Measurements from ENCODE around the gene GUCD1.

Gene GUCD1

DNA sequence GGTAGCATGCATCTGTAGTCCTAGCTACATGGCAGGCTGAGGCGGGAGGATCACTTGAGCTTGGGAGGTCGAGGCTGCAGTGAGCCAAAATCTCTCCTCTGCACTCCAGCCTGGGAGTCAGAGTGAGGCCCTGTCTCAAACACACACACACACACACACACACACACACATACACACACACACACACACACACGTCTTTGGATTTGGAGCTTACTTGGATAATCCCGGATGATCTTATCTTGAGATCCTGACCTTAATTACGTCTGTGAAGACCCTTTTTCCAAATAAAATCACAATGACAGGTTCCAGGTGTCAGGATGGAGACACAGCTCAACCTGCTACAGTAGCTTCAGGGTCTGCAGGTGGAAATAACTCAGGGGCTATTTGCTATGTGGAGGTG lies 58.7 kb downstream of the GUCD1 start:
- no peaks in the 10 kb centered on the region for H3K79me2 ChIP-seq
- H3K4me1 ChIP-seq = no peaks in the 10 kb centered on the region
- H3K4me2 ChIP-seq (ENCODE audit: low read length) = no peak overlapping the region
- H3K9me3 ChIP-seq (ENCODE audit: control insufficient read depth, low read length) = no peaks in the 10 kb centered on the region
- no peak overlapping the region for H2AFZ ChIP-seq
- H3K27me3 ChIP-seq (ENCODE audit: control insufficient read depth, insufficient read depth, low read length) = no peaks in the 10 kb centered on the region
- no peaks in the 10 kb centered on the region for H3K36me3 ChIP-seq (ENCODE audit: control insufficient read depth, insufficient read depth, low read length)
- no peak overlapping the region for H3K9ac ChIP-seq
- H3K27ac ChIP-seq = no peak overlapping the region
- TF ChIP-seq CTCF (IDR thresholded peaks at IDR 0.05) = no peak
- no peak overlapping the region for H3K4me3 ChIP-seq (ENCODE audit: low read depth, low read length)

GRCh38 chr22:24495365-24495675 lies 59.6 kb downstream of the GUCD1 start:
- no peak overlapping the region for H2AFZ ChIP-seq
- no peak for TF ChIP-seq CTCF (IDR thresholded peaks at IDR 0.05)
- no peaks in the 10 kb centered on the region for H3K4me1 ChIP-seq
- H3K4me3 ChIP-seq (ENCODE audit: low read depth, low read length) = no peak overlapping the region
- no peaks in the 10 kb centered on the region for H3K36me3 ChIP-seq (ENCODE audit: control insufficient read depth, insufficient read depth, low read length)
- H3K79me2 ChIP-seq = no peaks in the 10 kb centered on the region
- no peaks in the 10 kb centered on the region for H3K9me3 ChIP-seq (ENCODE audit: control insufficient read depth, low read length)
- no peak overlapping the region for H3K4me2 ChIP-seq (ENCODE audit: low read length)
- no peak overlapping the region for H3K9ac ChIP-seq
- no peak overlapping the region for H3K27ac ChIP-seq
- H3K27me3 ChIP-seq (ENCODE audit: control insufficient read depth, insufficient read depth, low read length) = no peaks in the 10 kb centered on the region

GRCh38 chr22:24494528-24495364 lies 60.2 kb downstream of the GUCD1 start, which contains the start of gene UPB1:
UPB1 (plus strand) TSS chr22:24495332; CDS start chr22:24495404, 72 bp downstream.
- H3K4me1 ChIP-seq = no peaks in the 10 kb centered on the region
- no peaks in the 10 kb centered on the region for H3K9me3 ChIP-seq (ENCODE audit: control insufficient read depth, low read length)
- H3K9ac ChIP-seq = no peak within 1 kb of the TSS
- no peak within 1 kb of the TSS for H3K27ac ChIP-seq
- TF ChIP-seq CTCF (IDR thresholded peaks at IDR 0.05) = no peak
- peak within 1 kb of the TSS; percentile 53 for H2AFZ ChIP-seq
- peak within 1 kb of the TSS; percentile 59 for H3K4me2 ChIP-seq (ENCODE audit: low read length)
- H3K4me3 ChIP-seq (ENCODE audit: low read depth, low read length) = no peak within 1 kb of the TSS
- H3K27me3 ChIP-seq (ENCODE audit: control insufficient read depth, insufficient read depth, low read length) = no peaks in the 10 kb centered on the region
- H3K79me2 ChIP-seq = no peaks in the 10 kb centered on the region
- no peaks in the 10 kb centered on the region for H3K36me3 ChIP-seq (ENCODE audit: control insufficient read depth, insufficient read depth, low read length)

DNA sequence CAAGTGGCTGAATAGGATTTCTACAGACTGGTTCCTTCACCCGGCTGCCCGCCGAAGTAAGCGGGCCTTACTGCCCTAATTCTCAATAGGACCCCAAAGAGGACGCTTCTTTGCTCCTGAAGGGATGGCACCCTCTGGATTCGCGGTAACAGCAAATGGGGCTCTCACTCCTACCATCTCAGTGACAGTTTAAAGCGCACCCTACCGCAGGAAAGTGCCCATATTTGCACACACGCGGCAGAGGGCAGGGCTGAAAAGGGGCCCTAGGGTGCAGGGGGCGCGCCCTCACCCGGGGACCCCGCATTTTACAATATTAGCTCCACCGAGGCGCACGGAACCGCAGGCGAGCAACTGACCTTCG lies 60.8 kb downstream of the GUCD1 start:
- no peak for TF ChIP-seq CTCF (IDR thresholded peaks at IDR 0.05)
- Histone ChIP-seq H3K27me3 (ENCODE audit: control insufficient read depth, insufficient read depth, low read length) (no peaks in the 10 kb centered on the region), H3K4me3 (ENCODE audit: low read depth, low read length) (no peak overlapping the region), H2AFZ (no peak overlapping the region), H3K36me3 (ENCODE audit: control insufficient read depth, insufficient read depth, low read length) (no peaks in the 10 kb centered on the region), H3K9ac (no peak overlapping the region), H3K79me2 (no peaks in the 10 kb centered on the region), H3K9me3 (ENCODE audit: control insufficient read depth, low read length) (no peaks in the 10 kb centered on the region), H3K4me2 (ENCODE audit: low read length) (peak overlapping the region; percentile 59), H3K27ac (no peak overlapping the region), H3K4me1 (no peaks in the 10 kb centered on the region)

DNA sequence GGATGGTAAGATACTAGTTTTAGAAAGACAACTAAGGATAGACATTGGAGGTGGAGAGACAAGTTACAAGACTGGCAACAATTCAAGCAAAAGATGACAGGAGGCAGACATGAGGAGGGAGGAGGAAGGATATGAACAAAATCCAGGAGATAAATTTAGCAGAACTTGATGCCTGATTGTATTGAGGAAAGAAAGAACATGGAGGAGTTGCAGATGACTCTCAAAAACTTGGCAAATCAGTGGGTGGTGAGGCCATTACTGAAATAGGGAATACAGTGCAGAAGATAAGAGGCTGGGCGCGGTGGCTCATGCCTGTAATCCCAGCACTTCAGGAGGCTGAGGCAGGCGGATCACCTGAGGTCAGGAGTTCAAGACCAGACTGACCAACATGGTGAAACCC lies 62.5 kb downstream of the GUCD1 start:
- Histone ChIP-seq H3K36me3 (ENCODE audit: control insufficient read depth, insufficient read depth, low read length) (no peaks in the 10 kb centered on the region), H3K4me3 (ENCODE audit: low read depth, low read length) (no peak overlapping the region), H3K27me3 (ENCODE audit: control insufficient read depth, insufficient read depth, low read length) (no peaks in the 10 kb centered on the region), H3K27ac (no peak overlapping the region), H3K79me2 (no peaks in the 10 kb centered on the region), H3K4me1 (no peaks in the 10 kb centered on the region), H3K4me2 (ENCODE audit: low read length) (no peak overlapping the region), H2AFZ (no peak overlapping the region), H3K9me3 (ENCODE audit: control insufficient read depth, low read length) (no peaks in the 10 kb centered on the region), H3K9ac (no peak overlapping the region)
- no peak for TF ChIP-seq CTCF (IDR thresholded peaks at IDR 0.05)

Data from parathyroid adenoma (tissue), 2 donors.